Activated T-cell treated with anti-CD3 and anti-CD28 coated beads for 48 hours (primary cell): ENCODE data around the gene DCST2.
A peak's percentile ranks its signal among the peaks of the same experiment; 100 is the strongest.

ENCODE experiments used
- DNase-seq: peaks from one replicate; pipeline ENCODE4 v3.0.0-alpha.2; 2020; ENCODE audit warnings: low read depth

Gene DCST2

GRCh38 chr1:155026588-155026987, 7.0 kb downstream of the DCST2 start:
- DNase-seq, result no peak

GRCh38 chr1:155026154-155026553, 7.4 kb downstream of the DCST2 start:
- no peak for DNase-seq

GRCh38 chr1:155024315-155024714, 9.3 kb downstream of the DCST2 start:
- DNase-seq, result no peak

GRCh38 chr1:155023627-155024026, 10.0 kb downstream of the DCST2 start:
- no peak for DNase-seq

GRCh38 chr1:155022927-155023236, 10.7 kb downstream of the DCST2 start:
- DNase-seq, result no peak

- no peak for DNase-seq
Observed at GRCh38 chr1:155022136-155022926, 11.2 kb downstream of the DCST2 start.

GRCh38 chr1:155019377-155020245, 14.0 kb downstream of the DCST2 start:
- no peak for DNase-seq

- DNase-seq, result no peak
Observed at GRCh38 chr1:155018617-155019348, 14.8 kb downstream of the DCST2 start.

- no peak for DNase-seq
Observed at GRCh38 chr1:155017946-155018316, 15.7 kb downstream of the DCST2 start.

- peak; percentile 95 for DNase-seq
Observed at GRCh38 chr1:155017041-155017945, 16.3 kb downstream of the DCST2 start.

- DNase-seq, result no peak
Observed at GRCh38 chr1:155016231-155016831, 17.2 kb downstream of the DCST2 start.

- no peak for DNase-seq
Observed at GRCh38 chr1:155015527-155016230, 17.9 kb downstream of the DCST2 start.

GRCh38 chr1:155014709-155015508, 18.7 kb downstream of the DCST2 start:
- no peak for DNase-seq

GRCh38 chr1:155013632-155014031, 19.9 kb downstream of the DCST2 start:
- no peak for DNase-seq

- DNase-seq, result no peak
Observed at GRCh38 chr1:155012776-155013602, 20.6 kb downstream of the DCST2 start.

GRCh38 chr1:155012026-155012546, 21.5 kb downstream of the DCST2 start:
- no peak for DNase-seq

- DNase-seq, result no peak
Observed at GRCh38 chr1:155011437-155012025, 22.1 kb downstream of the DCST2 start.

GRCh38 chr1:155011004-155011416, 22.6 kb downstream of the DCST2 start:
- no peak for DNase-seq
